PC-9 (cell line): ENCODE results near the gene ROR2.

ENCODE experiments used
- CTCF ChIP-seq: fragments of 200-600 bp; sonication (generic); conservative IDR thresholded peaks from 2 replicates; pipeline ENCODE4 v1.6.1; 2017; ENCODE audit warnings: mixed run types, antibody characterized with exemption, mild to moderate bottlenecking, moderate library complexity
- EZH2 ChIP-seq: fragments of 200-600 bp; sonication (generic); IDR thresholded peaks from 2 replicates; pipeline ENCODE4 v1.8.0; 2017; ENCODE audit warnings: antibody characterized with exemption, low read depth

- TF ChIP-seq CTCF (no peak), EZH2 (no peak)
Measured at GRCh38 chr9:91795598-91796241, 154.3 kb downstream of the ROR2 start.
